ENCODE measurements around the gene SLC39A6.
A peak's percentile ranks its signal among the peaks of the same experiment; 100 is the strongest.

SLC39A6 gene

DNA sequence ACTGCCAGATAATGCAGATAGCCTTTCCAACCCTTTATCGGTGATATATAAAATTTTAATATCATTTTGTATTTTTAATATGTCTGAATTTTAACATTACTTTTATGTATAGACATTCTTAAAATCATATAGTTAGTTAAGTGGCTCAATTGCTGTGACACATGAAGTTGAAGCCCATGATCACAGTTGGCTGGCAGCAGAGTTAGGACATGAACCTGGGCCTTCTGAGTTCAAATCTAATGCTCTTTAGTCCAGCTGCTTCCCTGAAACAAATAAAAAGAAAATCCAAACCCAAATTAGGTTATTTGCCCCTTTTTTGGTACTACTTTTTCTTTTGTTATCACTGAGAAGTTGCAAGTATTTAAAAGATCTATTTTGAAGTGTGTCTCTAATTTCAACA, 6.1 kb upstream of the SLC39A6 start:
- Histone ChIP-seq H3K36me3 (ENCODE audit: control insufficient read depth, insufficient read depth, low read length) (peaks cover 3% of the 10 kb centered on the region), H3K27me3 (replicated peaks; ENCODE audit: control insufficient read depth, insufficient read depth, low read length) (no peaks in the 10 kb centered on the region), H3K4me3 (replicated peaks; ENCODE audit: low read depth, low read length) (no peak overlapping the region)
- DNase-seq (ENCODE audit: extremely low read depth, insufficient read length), result no peak
- TF ChIP-seq, protein P1, sequence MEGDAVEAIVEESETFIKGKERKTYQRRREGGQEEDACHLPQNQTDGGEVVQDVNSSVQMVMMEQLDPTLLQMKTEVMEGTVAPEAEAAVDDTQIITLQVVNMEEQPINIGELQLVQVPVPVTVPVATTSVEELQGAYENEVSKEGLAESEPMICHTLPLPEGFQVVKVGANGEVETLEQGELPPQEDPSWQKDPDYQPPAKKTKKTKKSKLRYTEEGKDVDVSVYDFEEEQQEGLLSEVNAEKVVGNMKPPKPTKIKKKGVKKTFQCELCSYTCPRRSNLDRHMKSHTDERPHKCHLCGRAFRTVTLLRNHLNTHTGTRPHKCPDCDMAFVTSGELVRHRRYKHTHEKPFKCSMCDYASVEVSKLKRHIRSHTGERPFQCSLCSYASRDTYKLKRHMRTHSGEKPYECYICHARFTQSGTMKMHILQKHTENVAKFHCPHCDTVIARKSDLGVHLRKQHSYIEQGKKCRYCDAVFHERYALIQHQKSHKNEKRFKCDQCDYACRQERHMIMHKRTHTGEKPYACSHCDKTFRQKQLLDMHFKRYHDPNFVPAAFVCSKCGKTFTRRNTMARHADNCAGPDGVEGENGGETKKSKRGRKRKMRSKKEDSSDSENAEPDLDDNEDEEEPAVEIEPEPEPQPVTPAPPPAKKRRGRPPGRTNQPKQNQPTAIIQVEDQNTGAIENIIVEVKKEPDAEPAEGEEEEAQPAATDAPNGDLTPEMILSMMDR (IDR thresholded peaks at IDR 0.05; ENCODE audit: insufficient read depth, low read length, poor library complexity, severe bottlenecking), result no peak

- DNase-seq (ENCODE audit: extremely low read depth, insufficient read length), result no peak
- no peaks in the 10 kb centered on the region for H3K27me3 ChIP-seq (replicated peaks; ENCODE audit: control insufficient read depth, insufficient read depth, low read length)
- TF ChIP-seq, protein P1 (IDR thresholded peaks at IDR 0.05; ENCODE audit: insufficient read depth, low read length, poor library complexity, severe bottlenecking), result no peak
- no peak overlapping the region for H3K4me3 ChIP-seq (replicated peaks; ENCODE audit: low read depth, low read length)
- no peaks in the 10 kb centered on the region; the same call in 1 of the 2 replicates for H3K36me3 ChIP-seq (ENCODE audit: control insufficient read depth, insufficient read depth, low read length)
Observed at GRCh38 chr18:36132756-36133155, 3.6 kb upstream of the SLC39A6 start.

DNA sequence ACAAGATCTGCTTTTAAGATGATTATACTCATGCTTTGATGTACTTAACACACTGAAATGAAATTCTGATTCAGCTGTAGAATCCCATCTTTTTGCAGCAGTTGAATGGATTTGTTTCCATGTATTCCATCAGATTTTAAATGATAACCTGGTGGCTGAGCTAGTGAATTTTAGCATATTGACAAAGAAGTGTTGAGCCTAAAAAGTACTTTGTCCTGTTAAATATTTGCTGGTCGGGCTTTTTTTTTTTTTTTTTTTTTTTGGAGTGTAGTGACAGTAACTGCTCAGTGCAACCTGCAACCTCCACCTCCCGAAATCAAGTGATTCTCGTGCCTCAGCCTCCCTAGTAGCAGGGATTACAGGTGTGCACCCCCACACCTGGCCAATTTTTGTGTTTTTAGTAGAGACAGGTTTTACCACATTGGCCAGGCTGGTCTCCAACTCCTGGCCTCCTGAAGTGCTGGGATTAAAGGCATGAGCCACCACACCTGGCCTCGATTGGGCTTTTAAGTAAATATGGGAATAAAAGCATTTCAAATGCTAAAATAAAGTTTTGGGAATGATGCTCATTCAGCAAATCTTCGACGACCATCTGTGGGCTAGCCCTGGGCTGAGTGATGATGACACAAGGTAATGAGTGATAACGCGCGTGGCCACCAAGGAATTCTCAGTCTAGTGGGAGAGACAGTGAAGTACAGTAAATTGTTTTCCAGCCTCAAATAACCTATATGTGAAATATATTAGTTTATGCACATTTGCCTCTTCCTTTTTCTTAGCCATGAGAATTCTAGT, 2.7 kb upstream of the SLC39A6 start:
- Histone ChIP-seq H3K36me3 (ENCODE audit: control insufficient read depth, insufficient read depth, low read length) (no peaks in the 10 kb centered on the region; the same call in 1 of the 2 replicates), H3K27me3 (replicated peaks; ENCODE audit: control insufficient read depth, insufficient read depth, low read length) (no peaks in the 10 kb centered on the region), H3K4me3 (replicated peaks; ENCODE audit: low read depth, low read length) (peak overlapping the region; percentile 100)
- TF ChIP-seq, protein P1 (IDR thresholded peaks at IDR 0.05; ENCODE audit: insufficient read depth, low read length, poor library complexity, severe bottlenecking), result no peak
- DNase-seq (ENCODE audit: extremely low read depth, insufficient read length), result no peak

- TF ChIP-seq, protein P1 (IDR thresholded peaks at IDR 0.05; ENCODE audit: insufficient read depth, low read length, poor library complexity, severe bottlenecking), result no peak
- Histone ChIP-seq H3K36me3 (ENCODE audit: control insufficient read depth, insufficient read depth, low read length) (peaks cover 2% of the 10 kb centered on the region; the same call in 1 of the 2 replicates), H3K27me3 (replicated peaks; ENCODE audit: control insufficient read depth, insufficient read depth, low read length) (no peaks in the 10 kb centered on the region), H3K4me3 (replicated peaks; ENCODE audit: low read depth, low read length) (peak overlapping the region; percentile 100)
- DNase-seq (ENCODE audit: extremely low read depth, insufficient read length), result no peak
Observed at GRCh38 chr18:36130883-36131653, 1.9 kb upstream of the SLC39A6 start.

DNA sequence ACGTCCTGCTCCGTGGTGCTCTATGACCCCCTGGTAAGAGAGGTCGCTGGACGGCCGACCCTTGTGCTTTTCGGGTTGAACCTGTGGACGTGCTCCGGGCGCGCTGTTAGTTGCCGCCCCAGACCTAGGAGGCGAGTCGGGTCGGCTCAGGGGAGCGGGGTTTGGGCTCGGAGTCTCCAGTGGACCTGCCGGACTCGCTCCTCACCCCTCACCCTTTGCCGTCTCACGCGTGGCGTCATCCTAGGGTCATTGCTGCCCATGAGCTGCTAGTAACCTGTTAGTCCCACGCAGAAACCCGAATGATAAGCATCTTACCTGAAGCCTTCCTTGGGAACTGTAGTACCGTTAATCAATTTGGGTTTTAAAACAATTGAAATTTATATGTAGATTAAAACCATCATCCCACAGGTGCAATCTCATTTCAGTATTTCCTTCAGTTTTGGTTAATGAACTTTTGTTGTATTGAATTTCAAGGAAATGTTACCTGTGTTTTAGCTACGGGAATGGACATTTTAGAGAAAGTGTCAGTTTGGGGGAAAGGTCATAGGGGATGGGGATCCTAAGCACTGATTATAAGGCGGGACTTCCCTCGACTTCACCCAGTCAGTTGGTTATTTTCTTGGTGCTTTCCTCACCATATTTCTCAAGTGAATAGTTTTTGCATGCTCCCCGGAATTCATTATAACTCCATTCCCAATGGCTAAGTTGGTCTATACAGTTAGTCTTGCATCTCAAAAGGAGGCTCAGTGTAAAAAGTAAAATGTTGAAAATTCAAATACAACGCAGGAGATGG, 1.1 kb upstream of the SLC39A6 start:
- H3K36me3 ChIP-seq (ENCODE audit: control insufficient read depth, insufficient read depth, low read length), result peaks cover 2% of the 10 kb centered on the region; the same call in 1 of the 2 replicates
- TF ChIP-seq, protein P1 (IDR thresholded peaks at IDR 0.05; ENCODE audit: insufficient read depth, low read length, poor library complexity, severe bottlenecking), result no peak
- DNase-seq (ENCODE audit: extremely low read depth, insufficient read length), result no peak
- H3K27me3 ChIP-seq (replicated peaks; ENCODE audit: control insufficient read depth, insufficient read depth, low read length), result no peaks in the 10 kb centered on the region
- peak overlapping the region; percentile 100 for H3K4me3 ChIP-seq (replicated peaks; ENCODE audit: low read depth, low read length)
